Suprapubic skin (tissue), 4 donors: Measurements from ENCODE around the gene MIS18BP1. TPM values are rescaled to one million over a fixed set of nuclear protein-coding genes. Genes with fewer than 3 reads are reported as not detected.

Experiments used
- DNase-seq, 2 donors: peaks; one replicate each; pipeline ENCODE4 v3.0.0-alpha.2; 2019; ENCODE audit warnings: low spot score in 2 of 2
- H3K27ac ChIP-seq: fragments of 200-600 bp; sonication (generic); one replicate; pipeline ENCODE4 v1.5.1; 2019
- H3K27me3 ChIP-seq: fragments of 200-600 bp; sonication (generic); one replicate; pipeline ENCODE4 v1.5.1; 2019
- H3K36me3 ChIP-seq: fragments of 200-600 bp; sonication (generic); one replicate; pipeline ENCODE4 v1.5.1; 2019
- H3K4me1 ChIP-seq: fragments of 200-600 bp; sonication (generic); one replicate; pipeline ENCODE4 v1.5.1; 2019
- H3K4me3 ChIP-seq: fragments of 200-600 bp; sonication (generic); one replicate; pipeline ENCODE4 v1.5.1; 2019; ENCODE audit warnings: mild to moderate bottlenecking
- H3K9me3 ChIP-seq: fragments of 200-600 bp; sonication (generic); one replicate; pipeline ENCODE4 v1.5.1; 2019
- EP300 ChIP-seq: sonication (generic); formaldehyde crosslinking; IDR thresholded peaks from one replicate; pipeline ENCODE4 v1.6.1; 2017; ENCODE audit warnings: antibody characterized with exemption
- POLR2A ChIP-seq, 2 donors: fragments of 450-650 bp; IDR thresholded peaks; one replicate each; pipeline ENCODE4 v1.6.1; 2017; ENCODE audit warnings: antibody characterized with exemption in 2 of 2, mild to moderate bottlenecking in 2 of 2, moderate library complexity in 2 of 2
- POLR2AphosphoS5 ChIP-seq, 3 donors: sonication (generic); formaldehyde crosslinking; IDR thresholded peaks; one replicate each; pipeline ENCODE4 v1.6.1; 2017; ENCODE audit warnings: antibody characterized with exemption in 3 of 3
- WGBS: methylation state at CpG from one replicate; pipeline ENCODE4 v1.1.5; 2018; 5-methylcytosine and 5-hydroxymethylcytosine counted together
- total RNA-seq, 4 donors: library from RNA; depleted of rRNA; stranded (reverse); fragments of >200 nt; gene quantifications; one replicate each; pipeline ENCODE4 v1.1.0, GENCODE V29; 2016
- TF ChIP-seq, protein P1 (sequence below), 2 donors: fragments of 200-600 bp in 1 of 2; fragments of 450-650 bp in 1 of 2; sonication (generic) in 1 of 2; IDR thresholded peaks; one replicate each; pipeline ENCODE4 v1.5.1; 2016 to 2019; ENCODE audit warnings: antibody characterized with exemption in 2 of 2, mild to moderate bottlenecking in 1 of 2, moderate library complexity in 1 of 2

MIS18BP1 gene
- total RNA-seq, 4 donors from 2014 or later, result 23.7 to 28.6 (median 27.2) TPM

DNA sequence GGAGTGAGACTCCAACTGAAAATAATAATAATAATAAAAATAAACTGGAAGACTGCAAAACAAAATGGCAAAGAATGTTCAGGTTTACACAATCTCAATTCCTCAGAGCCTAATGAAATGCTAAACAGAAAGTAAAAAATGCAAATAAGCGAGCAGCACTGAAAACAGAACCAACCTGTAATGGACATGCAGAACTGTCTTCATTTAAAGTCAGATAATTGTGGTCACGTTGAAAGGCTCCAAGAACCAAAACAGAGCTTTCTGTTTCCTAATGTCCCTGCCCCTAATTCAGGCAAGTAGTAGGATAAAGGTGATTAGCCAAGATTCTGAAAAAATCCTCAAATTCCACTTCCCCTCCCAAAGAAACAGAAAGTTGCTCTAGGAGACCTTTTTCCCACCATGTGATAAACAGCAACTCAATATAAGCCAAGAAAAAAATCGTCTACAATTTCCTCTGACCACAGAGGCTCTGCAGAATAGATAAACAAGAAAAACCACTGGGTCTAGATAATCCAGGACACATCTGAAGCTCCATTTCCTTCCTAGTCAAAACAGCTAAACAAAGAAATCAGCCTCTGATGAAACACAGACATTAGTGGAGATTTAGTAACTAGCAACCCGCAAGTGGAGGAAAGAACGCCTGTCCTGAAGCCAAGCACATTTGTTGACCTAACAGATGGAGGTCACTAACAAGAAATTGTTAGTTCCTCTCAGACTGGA, 3.0 kb downstream of the MIS18BP1 start:
- TF ChIP-seq POLR2A (IDR thresholded peaks at IDR 0.05) (no peak), POLR2AphosphoS5 (IDR thresholded peaks at IDR 0.05) (no peak), EP300 (no peak)
- TF ChIP-seq, protein P1, sequence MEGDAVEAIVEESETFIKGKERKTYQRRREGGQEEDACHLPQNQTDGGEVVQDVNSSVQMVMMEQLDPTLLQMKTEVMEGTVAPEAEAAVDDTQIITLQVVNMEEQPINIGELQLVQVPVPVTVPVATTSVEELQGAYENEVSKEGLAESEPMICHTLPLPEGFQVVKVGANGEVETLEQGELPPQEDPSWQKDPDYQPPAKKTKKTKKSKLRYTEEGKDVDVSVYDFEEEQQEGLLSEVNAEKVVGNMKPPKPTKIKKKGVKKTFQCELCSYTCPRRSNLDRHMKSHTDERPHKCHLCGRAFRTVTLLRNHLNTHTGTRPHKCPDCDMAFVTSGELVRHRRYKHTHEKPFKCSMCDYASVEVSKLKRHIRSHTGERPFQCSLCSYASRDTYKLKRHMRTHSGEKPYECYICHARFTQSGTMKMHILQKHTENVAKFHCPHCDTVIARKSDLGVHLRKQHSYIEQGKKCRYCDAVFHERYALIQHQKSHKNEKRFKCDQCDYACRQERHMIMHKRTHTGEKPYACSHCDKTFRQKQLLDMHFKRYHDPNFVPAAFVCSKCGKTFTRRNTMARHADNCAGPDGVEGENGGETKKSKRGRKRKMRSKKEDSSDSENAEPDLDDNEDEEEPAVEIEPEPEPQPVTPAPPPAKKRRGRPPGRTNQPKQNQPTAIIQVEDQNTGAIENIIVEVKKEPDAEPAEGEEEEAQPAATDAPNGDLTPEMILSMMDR (IDR thresholded peaks at IDR 0.05), result no peak
- peak overlapping the region; percentile 0 for H3K27ac ChIP-seq
- H3K9me3 ChIP-seq, result no peaks in the 10 kb centered on the region
- WGBS, result 44% methylated on average over 5 of the region's 5 CpGs
- H3K4me1 ChIP-seq, result peaks cover 27% of the 10 kb centered on the region
- H3K27me3 ChIP-seq, result no peaks in the 10 kb centered on the region
- H3K36me3 ChIP-seq, result no peaks in the 10 kb centered on the region
- no peak for DNase-seq
- no peak overlapping the region for H3K4me3 ChIP-seq

DNA sequence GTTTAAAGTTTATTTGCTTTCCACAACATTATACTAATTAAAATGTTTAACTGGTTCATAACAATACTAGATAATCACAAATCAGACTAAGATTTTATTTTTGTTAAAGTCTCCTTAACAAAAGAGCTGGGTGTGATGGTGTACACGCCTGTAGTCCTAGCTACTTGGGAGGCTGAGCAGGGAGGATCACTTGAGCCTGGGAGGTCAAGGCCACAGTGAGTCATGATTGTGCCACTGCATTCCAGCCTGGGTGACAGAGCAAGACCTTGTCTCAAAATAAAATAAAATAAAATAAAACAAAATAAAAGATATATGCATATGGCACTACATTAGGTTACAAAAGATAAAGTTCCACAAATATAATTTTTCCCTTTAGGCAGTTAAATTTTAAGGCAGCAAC, 5.6 kb downstream of the MIS18BP1 start:
- DNase-seq, result no peak
- Histone ChIP-seq H3K27ac (no peak overlapping the region), H3K4me3 (no peak overlapping the region), H3K9me3 (no peaks in the 10 kb centered on the region), H3K36me3 (no peaks in the 10 kb centered on the region), H3K27me3 (no peaks in the 10 kb centered on the region), H3K4me1 (peaks cover 24% of the 10 kb centered on the region)
- 92% methylated on average over 1 of the region's 1 CpG for WGBS
- TF ChIP-seq POLR2AphosphoS5 (IDR thresholded peaks at IDR 0.05) (no peak), EP300 (no peak)

DNA sequence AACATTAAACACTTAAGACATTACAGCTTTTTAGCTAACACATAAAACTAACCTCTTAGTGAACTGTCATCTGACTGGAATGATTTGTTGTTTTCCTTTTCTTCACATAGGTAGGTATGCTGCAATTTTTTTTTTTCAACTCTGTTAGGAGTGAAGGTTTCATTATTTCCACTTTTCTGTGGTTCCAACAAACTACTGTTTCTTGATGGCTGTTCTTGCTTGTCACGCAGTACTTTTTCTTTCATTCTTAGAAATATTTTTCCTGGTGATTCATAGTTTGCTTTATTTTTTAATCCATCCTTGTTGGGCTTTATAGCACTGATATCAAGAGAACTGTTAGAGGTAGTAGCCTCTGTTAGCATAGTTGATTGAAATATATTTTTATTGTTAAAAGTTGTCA, 6.3 kb downstream of the MIS18BP1 start:
- no peaks in the 10 kb centered on the region for H3K36me3 ChIP-seq
- H3K27me3 ChIP-seq, result no peaks in the 10 kb centered on the region
- WGBS, result 92% methylated on average over 1 of the region's 1 CpG
- no peak overlapping the region for H3K4me3 ChIP-seq
- DNase-seq, result no peak
- no peaks in the 10 kb centered on the region for H3K9me3 ChIP-seq
- TF ChIP-seq, protein P1 (IDR thresholded peaks at IDR 0.05), result no peak
- TF ChIP-seq POLR2A (IDR thresholded peaks at IDR 0.05) (no peak), POLR2AphosphoS5 (IDR thresholded peaks at IDR 0.05) (no peak)
- H3K4me1 ChIP-seq, result peaks cover 19% of the 10 kb centered on the region
- no peak overlapping the region for H3K27ac ChIP-seq

DNA sequence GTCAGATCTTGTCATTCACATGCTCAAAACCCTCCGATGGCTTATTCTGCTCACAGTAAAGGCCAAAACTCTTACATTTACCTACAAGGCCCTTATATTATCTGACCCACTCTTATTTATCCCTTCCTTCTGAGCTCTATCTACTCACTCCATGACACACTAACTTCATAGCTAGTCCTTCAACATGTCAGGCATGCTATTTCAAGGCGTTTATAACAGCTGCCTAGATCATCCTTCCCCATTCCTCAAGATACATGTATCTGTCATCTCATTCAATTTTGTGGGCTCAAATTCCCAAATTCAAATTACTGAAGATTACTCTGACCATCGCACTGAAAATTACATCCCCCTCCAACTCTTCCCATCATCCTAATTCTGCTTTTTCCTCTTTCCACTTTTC, 6.9 kb downstream of the MIS18BP1 start:
- H3K4me1 ChIP-seq, result peaks cover 14% of the 10 kb centered on the region
- no peak overlapping the region for H3K27ac ChIP-seq
- no peaks in the 10 kb centered on the region for H3K36me3 ChIP-seq
- H3K4me3 ChIP-seq, result no peak overlapping the region
- no peaks in the 10 kb centered on the region for H3K27me3 ChIP-seq
- TF ChIP-seq POLR2A (IDR thresholded peaks at IDR 0.05), result no peak
- TF ChIP-seq POLR2AphosphoS5 (IDR thresholded peaks at IDR 0.05), result no peak
- no peaks in the 10 kb centered on the region for H3K9me3 ChIP-seq
- WGBS, result 92% methylated on average over 3 of the region's 3 CpGs
- DNase-seq, result no peak

DNA sequence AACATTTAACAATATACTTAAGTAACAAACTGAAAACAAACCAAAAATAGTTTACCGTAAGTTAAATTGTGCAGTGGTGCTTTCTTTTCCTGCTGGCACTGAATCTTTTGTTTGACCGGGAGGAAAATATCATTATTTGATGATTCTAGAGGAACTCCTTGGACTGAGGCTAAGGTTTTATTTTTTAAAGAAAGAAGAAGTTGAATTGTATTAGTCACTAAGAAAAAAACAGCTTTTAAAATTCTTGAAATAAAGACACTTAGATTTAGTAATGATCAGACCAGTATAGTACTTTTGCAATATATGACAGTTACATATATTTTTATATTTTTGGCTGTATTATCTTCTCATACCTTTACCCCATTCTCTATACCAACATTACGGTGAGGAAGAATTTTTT, 10.3 kb downstream of the MIS18BP1 start:
- DNase-seq, result no peak
- WGBS, result 69% methylated on average over 3 of the region's 3 CpGs
- Histone ChIP-seq H3K4me3 (no peak overlapping the region), H3K27ac (no peak overlapping the region), H3K9me3 (no peaks in the 10 kb centered on the region), H3K27me3 (no peaks in the 10 kb centered on the region), H3K36me3 (peaks cover 9% of the 10 kb centered on the region), H3K4me1 (no peaks in the 10 kb centered on the region)
- no peak for TF ChIP-seq POLR2AphosphoS5 (IDR thresholded peaks at IDR 0.05)
- TF ChIP-seq EP300, result no peak
- TF ChIP-seq, protein P1 (IDR thresholded peaks at IDR 0.05), result no peak
- no peak for TF ChIP-seq POLR2A (IDR thresholded peaks at IDR 0.05)

DNA sequence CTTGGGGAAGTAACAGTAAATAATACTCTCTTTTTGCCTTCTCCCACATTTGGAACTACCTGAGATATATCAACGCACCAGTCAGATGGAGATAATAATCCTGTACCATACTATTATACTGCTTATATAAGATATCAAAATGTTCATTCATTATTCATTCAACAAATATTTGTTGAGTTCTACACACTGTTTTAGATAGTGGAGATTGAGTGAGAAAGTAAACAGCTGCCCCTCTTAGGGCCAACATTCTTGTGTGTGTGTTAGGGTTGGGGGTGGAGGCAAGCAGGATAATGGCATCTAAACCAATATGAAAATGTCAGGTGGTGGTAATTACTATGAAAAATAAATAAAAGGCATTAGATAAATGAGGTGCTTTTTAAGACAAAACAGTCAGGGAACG, 14.0 kb downstream of the MIS18BP1 start:
- 83% methylated on average over 2 of the region's 2 CpGs for WGBS
- H3K27me3 ChIP-seq, result no peaks in the 10 kb centered on the region
- H3K36me3 ChIP-seq, result peaks cover 22% of the 10 kb centered on the region
- H3K4me3 ChIP-seq, result no peak overlapping the region
- TF ChIP-seq, protein P1 (IDR thresholded peaks at IDR 0.05), result no peak
- TF ChIP-seq EP300, result no peak
- TF ChIP-seq POLR2A (IDR thresholded peaks at IDR 0.05), result no peak
- no peak for TF ChIP-seq POLR2AphosphoS5 (IDR thresholded peaks at IDR 0.05)
- H3K27ac ChIP-seq, result no peak overlapping the region
- H3K4me1 ChIP-seq, result no peaks in the 10 kb centered on the region
- DNase-seq, result no peak
- H3K9me3 ChIP-seq, result no peaks in the 10 kb centered on the region
